NB4 (cell line): Measurements from ENCODE around the gene JAM3.
"Not testable (repeated sequence)": the region's sequence is repeated elsewhere in the genome, so short reads cannot be mapped to it uniquely, and the experiment has no call there.

ENCODE experiments used
- DNase-seq: peaks from one replicate; pipeline ENCODE4 v3.0.0; 2010; ENCODE audit warnings: low read depth
- H3K4me3 ChIP-seq: one replicate; pipeline ENCODE4 v1.5.1; 2011; ENCODE audit warnings: mild to moderate bottlenecking, low read depth, low read length, moderate library complexity
- CTCF ChIP-seq: IDR thresholded peaks from one replicate; pipeline ENCODE4 v1.5.1; 2012; ENCODE audit warnings: low read depth, low read length
- MYC ChIP-seq: IDR thresholded peaks from 2 replicates; pipeline ENCODE4 v1.6.1; 2011; ENCODE audit warnings: low read depth, low read length
- POLR2A ChIP-seq: IDR thresholded peaks from 2 replicates; pipeline ENCODE4 v1.6.1; 2011; ENCODE audit warnings: mild to moderate bottlenecking; ENCODE audit not compliant: insufficient read length; ENCODE audit errors: extremely low read depth
- TF ChIP-seq, protein P1 (sequence below): IDR thresholded peaks from 2 replicates; pipeline ENCODE4 v1.6.1; 2011; ENCODE audit warnings: low read depth, low read length

Gene JAM3

GRCh38 chr11:134074766-134075165 is 5.9 kb downstream of the JAM3 start:
- no peak overlapping the region for H3K4me3 ChIP-seq
- DNase-seq, result no peak
- TF ChIP-seq CTCF (no peak), POLR2A (no peak)
- TF ChIP-seq, protein P1, sequence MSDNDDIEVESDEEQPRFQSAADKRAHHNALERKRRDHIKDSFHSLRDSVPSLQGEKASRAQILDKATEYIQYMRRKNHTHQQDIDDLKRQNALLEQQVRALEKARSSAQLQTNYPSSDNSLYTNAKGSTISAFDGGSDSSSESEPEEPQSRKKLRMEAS, result no peak

- DNase-seq, result no peak
- no peak for TF ChIP-seq MYC
- no peak for TF ChIP-seq CTCF
- H3K4me3 ChIP-seq, result no peak overlapping the region
Observed at GRCh38 chr11:134079317-134079716, 10.4 kb downstream of the JAM3 start.

GRCh38 chr11:134081258-134081657 is 12.4 kb downstream of the JAM3 start:
- not testable (repeated sequence) for H3K4me3 ChIP-seq, DNase-seq

DNA sequence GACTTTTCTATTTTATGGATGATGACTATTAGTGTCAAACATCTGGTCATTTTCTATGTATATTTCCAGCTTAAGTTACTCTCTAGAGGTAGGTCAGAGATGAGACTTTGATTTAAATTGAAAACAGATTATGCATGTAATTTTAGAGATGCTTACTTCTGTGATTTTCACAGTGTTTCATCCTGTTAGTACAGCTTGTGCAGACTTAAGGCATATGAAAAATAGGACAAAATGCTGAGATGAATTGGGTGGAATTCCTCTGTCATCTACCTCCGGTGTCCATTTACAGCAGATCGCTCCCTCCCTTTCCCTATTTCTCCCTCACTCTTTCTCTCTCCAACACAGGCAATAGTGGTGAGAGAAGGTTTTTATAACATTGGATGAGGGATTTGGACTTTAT is 14.1 kb downstream of the JAM3 start:
- no peak for DNase-seq
- TF ChIP-seq, protein P1, result no peak
- TF ChIP-seq MYC, result no peak
- no peak for TF ChIP-seq CTCF
- no peak for TF ChIP-seq POLR2A
- H3K4me3 ChIP-seq, result no peak overlapping the region

GRCh38 chr11:134086376-134086775 is 17.5 kb downstream of the JAM3 start:
- TF ChIP-seq, protein P1, result no peak
- TF ChIP-seq POLR2A, result no peak
- no peak for TF ChIP-seq CTCF
- no peak for TF ChIP-seq MYC
- H3K4me3 ChIP-seq, result no peak overlapping the region
- DNase-seq, result no peak

GRCh38 chr11:134092006-134092405 is 23.1 kb downstream of the JAM3 start:
- not testable (repeated sequence) for DNase-seq, H3K4me3 ChIP-seq

DNA sequence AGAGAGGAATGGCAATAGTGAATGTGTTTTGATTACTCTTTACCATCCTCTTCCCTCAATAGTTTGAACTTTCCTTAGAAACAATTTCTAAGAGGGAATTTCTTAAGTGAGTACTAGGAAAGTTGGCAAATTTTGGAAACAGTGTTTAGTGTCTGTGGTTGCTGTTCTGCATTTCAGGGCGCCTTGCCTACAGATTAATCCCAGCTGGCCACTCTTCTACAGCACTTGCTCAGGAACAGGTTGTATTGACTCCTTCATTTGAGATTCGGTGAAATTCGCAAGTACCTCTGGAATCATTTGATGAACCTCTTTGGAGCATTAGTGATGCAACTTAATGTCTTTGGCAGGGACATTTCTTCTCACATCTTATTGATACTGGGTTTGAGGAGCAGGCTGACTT is 28.3 kb downstream of the JAM3 start:
- DNase-seq, result no peak
- H3K4me3 ChIP-seq, result no peak overlapping the region
- TF ChIP-seq POLR2A, result no peak
- TF ChIP-seq, protein P1, result no peak
- TF ChIP-seq CTCF, result no peak
- TF ChIP-seq MYC, result no peak
